LNCaP clone FGC (cell line): Measurements from ENCODE around the gene CYP21A2.
A peak's percentile ranks its signal among the peaks of the same experiment; 100 is the strongest.

Experiments
- DNase-seq: peaks from one replicate; pipeline ENCODE4 v3.0.0-alpha.2; 2011; ENCODE audit warnings: low read depth
- H3K4me3 ChIP-seq: 2 replicates; pipeline ENCODE4 v1.5.1; 2011; ENCODE audit warnings: mild to moderate bottlenecking, low read depth, low read length, control low read depth
- CTCF ChIP-seq: IDR thresholded peaks from 2 replicates; pipeline ENCODE4 v1.5.1; 2012; ENCODE audit warnings: mild to moderate bottlenecking; ENCODE audit not compliant: control insufficient read depth, insufficient read depth; ENCODE audit errors: extremely low read depth

Gene CYP21A2

GRCh38 chr6:32073613-32074012 is 35.4 kb downstream of the CYP21A2 start:
- no peak overlapping the region for H3K4me3 ChIP-seq
- no peak for TF ChIP-seq CTCF

GRCh38 chr6:32074996-32075532 is 36.8 kb downstream of the CYP21A2 start:
- DNase-seq = no peak
- TF ChIP-seq CTCF = no peak
- no peak overlapping the region for H3K4me3 ChIP-seq

More at GRCh38 chr6:32073613-32074012, 35.4 kb downstream of the CYP21A2 start:
- no peak for DNase-seq

GRCh38 chr6:32075781-32076180 is 37.6 kb downstream of the CYP21A2 start:
- no peak for DNase-seq
- H3K4me3 ChIP-seq = no peak overlapping the region
- TF ChIP-seq CTCF = no peak

GRCh38 chr6:32076321-32076809 is 38.1 kb downstream of the CYP21A2 start:
- no peak for TF ChIP-seq CTCF
- H3K4me3 ChIP-seq = no peak overlapping the region
- DNase-seq = peak; percentile 35

GRCh38 chr6:32079566-32080290 is 41.5 kb downstream of the CYP21A2 start:
- TF ChIP-seq CTCF = no peak
- H3K4me3 ChIP-seq = no peak overlapping the region
- DNase-seq = no peak

GRCh38 chr6:32081168-32081990 is 43.2 kb downstream of the CYP21A2 start:
- H3K4me3 ChIP-seq = no peak overlapping the region
- TF ChIP-seq CTCF = no peak
- no peak for DNase-seq
